ENCODE results near the gene MAVS.
A peak's percentile ranks its signal among the peaks of the same experiment; 100 is the strongest.
"Not testable (repeated sequence)": the region's sequence is repeated elsewhere in the genome, so short reads cannot be mapped to it uniquely, and the experiment has no call there.

MAVS gene

DNA sequence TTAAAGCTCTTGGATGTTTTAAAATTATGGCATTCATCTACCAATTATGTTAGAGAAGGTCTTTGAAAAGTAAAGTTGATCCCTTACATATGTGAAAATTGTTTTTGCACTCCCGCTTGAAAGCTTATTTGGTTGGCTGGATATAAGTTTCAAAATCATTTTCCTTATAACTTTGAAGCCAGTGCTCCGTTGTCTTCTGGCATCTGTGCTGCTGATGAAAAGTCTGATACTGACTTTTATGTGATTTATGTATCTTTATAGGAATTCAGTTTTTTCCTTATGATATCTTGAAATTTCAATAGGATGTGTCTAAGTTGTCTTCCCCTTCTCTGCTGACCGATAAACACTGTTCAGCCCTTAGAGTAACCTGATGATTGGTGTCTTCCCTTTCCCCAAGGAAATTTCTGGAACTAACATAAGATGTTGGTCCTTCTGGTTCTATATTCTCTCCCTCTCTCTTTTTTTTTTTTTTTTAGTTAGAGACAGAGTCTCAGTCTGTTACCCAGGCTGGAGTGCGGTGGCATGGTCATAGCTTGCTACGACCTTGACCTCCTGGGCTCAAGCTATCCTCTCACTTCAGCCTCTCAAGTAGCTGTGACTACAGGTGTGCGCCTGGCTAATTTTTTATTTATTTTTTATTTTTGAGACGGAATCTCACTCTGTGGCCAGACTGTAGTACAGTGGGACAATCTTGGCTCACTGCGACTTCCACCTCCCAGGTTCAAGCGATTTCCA, 55.2 kb downstream of the MAVS start:
- no peaks in the 10 kb centered on the region for H3K27me3 Mint-ChIP-seq (ENCODE audit: low read depth)
- peaks cover 7% of the 10 kb centered on the region for H3K36me3 Mint-ChIP-seq (ENCODE audit: low read depth)
- peak overlapping the region in 1 of 3 experiments; percentile 1 for H3K4me3 Mint-ChIP-seq
- H3K9me3 Mint-ChIP-seq, result no peaks in the 10 kb centered on the region
- TF ChIP-seq, protein P1, sequence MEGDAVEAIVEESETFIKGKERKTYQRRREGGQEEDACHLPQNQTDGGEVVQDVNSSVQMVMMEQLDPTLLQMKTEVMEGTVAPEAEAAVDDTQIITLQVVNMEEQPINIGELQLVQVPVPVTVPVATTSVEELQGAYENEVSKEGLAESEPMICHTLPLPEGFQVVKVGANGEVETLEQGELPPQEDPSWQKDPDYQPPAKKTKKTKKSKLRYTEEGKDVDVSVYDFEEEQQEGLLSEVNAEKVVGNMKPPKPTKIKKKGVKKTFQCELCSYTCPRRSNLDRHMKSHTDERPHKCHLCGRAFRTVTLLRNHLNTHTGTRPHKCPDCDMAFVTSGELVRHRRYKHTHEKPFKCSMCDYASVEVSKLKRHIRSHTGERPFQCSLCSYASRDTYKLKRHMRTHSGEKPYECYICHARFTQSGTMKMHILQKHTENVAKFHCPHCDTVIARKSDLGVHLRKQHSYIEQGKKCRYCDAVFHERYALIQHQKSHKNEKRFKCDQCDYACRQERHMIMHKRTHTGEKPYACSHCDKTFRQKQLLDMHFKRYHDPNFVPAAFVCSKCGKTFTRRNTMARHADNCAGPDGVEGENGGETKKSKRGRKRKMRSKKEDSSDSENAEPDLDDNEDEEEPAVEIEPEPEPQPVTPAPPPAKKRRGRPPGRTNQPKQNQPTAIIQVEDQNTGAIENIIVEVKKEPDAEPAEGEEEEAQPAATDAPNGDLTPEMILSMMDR (IDR thresholded peaks at IDR 0.05; ENCODE audit: unreplicated experiment in 3 of 3), result no peak
- H3K4me1 Mint-ChIP-seq, result peaks cover 29% of the 10 kb centered on the region
- H3K27ac Mint-ChIP-seq, result peak overlapping the region; percentile 24 to 68 (median 57)

DNA sequence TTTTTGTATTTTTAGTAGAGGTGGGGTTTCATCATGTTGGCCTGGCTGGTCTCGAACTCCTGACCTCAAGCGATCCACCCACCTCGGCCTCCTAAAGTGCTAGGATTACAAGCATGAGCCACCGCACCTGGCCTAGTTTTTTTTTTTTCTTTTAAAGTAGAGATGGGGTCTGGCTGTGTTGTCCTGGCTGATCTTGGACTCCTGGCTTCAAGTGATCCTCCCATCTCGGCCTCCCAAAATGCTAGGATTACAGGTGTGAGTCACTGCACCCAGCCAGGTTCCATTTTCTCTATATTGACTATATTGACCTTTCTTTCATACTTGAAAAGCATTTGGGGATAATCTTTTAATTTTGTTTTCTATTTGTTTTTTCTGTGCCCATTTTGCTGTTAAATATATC, 55.8 kb downstream of the MAVS start:
- peak overlapping the region; percentile 41 to 68 (median 46) for H3K27ac Mint-ChIP-seq
- H3K4me3 Mint-ChIP-seq, result no peak overlapping the region
- TF ChIP-seq, protein P1 (IDR thresholded peaks at IDR 0.05; ENCODE audit: unreplicated experiment in 3 of 3), result no peak
- peaks cover 25% of the 10 kb centered on the region for H3K4me1 Mint-ChIP-seq
- peaks cover 5% of the 10 kb centered on the region for H3K36me3 Mint-ChIP-seq (ENCODE audit: low read depth)
- H3K9me3 Mint-ChIP-seq, result no peaks in the 10 kb centered on the region
- H3K27me3 Mint-ChIP-seq (ENCODE audit: low read depth), result no peaks in the 10 kb centered on the region

DNA sequence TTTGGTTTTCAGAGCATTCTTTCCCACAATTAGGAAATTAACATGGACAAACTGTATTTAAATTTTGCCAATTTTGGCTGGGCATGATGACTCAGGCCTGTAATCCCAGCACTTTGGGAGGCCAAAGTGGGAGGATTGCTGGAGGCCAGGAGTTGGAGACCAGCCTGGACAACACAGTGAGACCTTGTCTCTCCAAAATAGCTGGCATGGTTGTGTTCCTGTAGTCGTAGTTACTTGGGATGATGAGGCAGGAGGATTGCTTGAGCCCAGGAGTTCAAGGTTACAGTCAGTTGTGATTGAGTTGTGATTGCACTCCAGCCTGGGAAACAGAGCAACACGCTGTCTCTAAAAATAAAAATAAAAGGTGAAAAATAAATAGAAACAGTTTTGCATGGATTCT, 57.6 kb downstream of the MAVS start:
- Mint-ChIP-seq H3K9me3 (no peaks in the 10 kb centered on the region), H3K36me3 (ENCODE audit: low read depth) (peaks cover 22% of the 10 kb centered on the region), H3K4me1 (peaks cover 25% of the 10 kb centered on the region), H3K27me3 (ENCODE audit: low read depth) (no peaks in the 10 kb centered on the region), H3K27ac (no peak overlapping the region), H3K4me3 (no peak overlapping the region)
- TF ChIP-seq, protein P1 (IDR thresholded peaks at IDR 0.05; ENCODE audit: unreplicated experiment in 3 of 3), result no peak

DNA sequence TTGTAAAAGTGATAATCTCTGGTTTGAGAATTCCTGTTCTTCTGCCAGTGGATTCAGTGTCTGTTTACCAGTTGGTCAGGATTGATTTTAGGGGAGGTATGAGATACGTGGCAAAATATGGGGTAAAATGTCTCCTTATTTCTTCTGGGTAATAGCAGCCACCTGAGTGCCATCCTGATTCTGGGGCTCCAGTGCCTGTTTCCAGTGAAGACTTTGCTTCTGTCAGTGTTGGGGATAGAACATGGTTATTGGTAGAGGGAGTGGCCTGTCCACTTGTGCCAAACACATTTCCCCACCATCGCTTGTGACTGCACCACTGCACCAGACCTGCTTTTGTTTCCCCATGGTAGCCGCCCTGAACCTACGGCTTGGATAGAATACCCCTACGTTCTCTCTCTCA, 58.2 kb downstream of the MAVS start:
- Mint-ChIP-seq H3K27me3 (ENCODE audit: low read depth) (no peaks in the 10 kb centered on the region), H3K27ac (peak overlapping the region; percentile 12 to 38 (median 15)), H3K4me1 (peaks cover 22% of the 10 kb centered on the region), H3K4me3 (no peak overlapping the region), H3K9me3 (no peaks in the 10 kb centered on the region), H3K36me3 (ENCODE audit: low read depth) (peaks cover 27% of the 10 kb centered on the region)
- TF ChIP-seq, protein P1 (IDR thresholded peaks at IDR 0.05; ENCODE audit: unreplicated experiment in 3 of 3), result no peak

DNA sequence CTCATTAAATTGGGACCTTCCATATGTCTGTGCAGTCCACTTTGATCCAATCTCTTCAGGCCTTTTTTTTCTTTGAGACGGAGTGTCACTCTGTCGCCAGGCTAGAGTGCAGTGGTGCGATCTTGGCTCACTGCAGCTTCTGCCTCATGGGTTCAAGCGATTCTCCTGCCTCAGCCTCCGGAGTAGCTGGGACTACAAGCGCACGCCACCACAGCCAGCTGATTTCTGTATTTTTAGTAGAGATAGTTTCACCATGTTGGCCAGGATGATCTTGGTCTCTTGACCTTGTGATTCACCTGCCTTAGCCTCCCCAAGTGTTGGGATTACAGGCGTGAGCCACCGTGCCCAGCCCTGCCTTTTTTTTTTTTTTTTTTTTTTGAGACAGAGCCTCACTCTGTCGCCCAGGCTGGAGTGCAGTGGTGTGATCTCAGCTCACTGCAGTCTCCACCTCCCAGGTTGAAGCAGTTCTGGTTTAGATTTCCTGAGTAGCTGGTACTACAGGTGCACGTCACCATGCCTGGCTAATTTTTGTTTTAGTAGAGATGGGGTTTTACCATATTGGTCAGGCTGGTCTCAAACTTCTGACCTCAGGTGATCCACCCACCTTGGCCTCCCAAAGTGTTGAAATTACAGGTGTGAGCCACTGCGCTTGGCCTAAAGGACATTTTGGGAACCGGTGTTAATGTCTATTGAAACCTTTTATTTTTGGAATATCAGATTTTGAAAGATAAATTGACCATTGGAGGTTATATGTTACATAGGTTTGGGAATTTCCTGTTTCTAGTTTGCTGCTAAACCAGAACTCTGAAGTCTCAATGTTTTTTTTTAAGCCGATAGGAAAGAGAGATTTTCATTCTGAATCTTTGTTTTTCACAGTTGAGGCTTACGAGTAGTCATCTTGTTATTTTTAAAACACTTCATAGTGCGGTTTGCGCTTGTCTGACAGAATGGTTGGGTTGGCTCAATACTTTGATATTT, 60.4 kb downstream of the MAVS start:
- peaks cover 47% of the 10 kb centered on the region for H3K36me3 Mint-ChIP-seq (ENCODE audit: low read depth)
- not testable (repeated sequence) for H3K4me3 Mint-ChIP-seq; H3K27ac Mint-ChIP-seq; H3K27me3 Mint-ChIP-seq (ENCODE audit: low read depth); H3K9me3 Mint-ChIP-seq; H3K4me1 Mint-ChIP-seq

DNA sequence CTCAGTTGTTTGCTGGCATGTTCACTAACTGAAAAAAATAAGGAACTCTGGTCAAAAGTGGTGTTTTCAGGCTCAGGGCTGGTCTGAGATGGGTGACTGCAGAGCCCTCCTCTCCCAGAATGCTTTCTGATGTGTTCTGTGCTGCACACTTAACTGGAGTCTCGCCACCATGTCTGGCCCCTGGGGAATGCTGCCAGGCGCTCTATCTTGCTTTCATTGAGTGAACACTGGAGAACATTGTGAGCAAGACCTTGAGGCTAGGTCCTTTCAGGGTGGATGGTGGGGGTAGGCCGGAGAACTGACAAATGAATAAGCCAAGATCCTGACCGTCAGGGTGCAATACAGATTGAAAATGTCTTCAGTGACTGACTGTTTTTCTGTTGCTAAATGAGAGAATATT, 62.0 kb downstream of the MAVS start:
- no peaks in the 10 kb centered on the region for H3K27me3 Mint-ChIP-seq (ENCODE audit: low read depth)
- H3K36me3 Mint-ChIP-seq (ENCODE audit: low read depth), result peaks cover 62% of the 10 kb centered on the region
- TF ChIP-seq, protein P1 (IDR thresholded peaks at IDR 0.05; ENCODE audit: unreplicated experiment in 3 of 3), result no peak
- no peak overlapping the region for H3K4me3 Mint-ChIP-seq
- H3K9me3 Mint-ChIP-seq, result no peaks in the 10 kb centered on the region
- H3K4me1 Mint-ChIP-seq, result peaks cover 5% of the 10 kb centered on the region
- no peak overlapping the region for H3K27ac Mint-ChIP-seq

Data from nephron (organoid).